Left ventricle myocardium inferior (tissue), 1 donor: Measurements from ENCODE around the gene STX1A. TPM values are rescaled to one million over a fixed set of nuclear protein-coding genes. Genes with fewer than 3 reads are reported as not detected.
A peak's percentile ranks its signal among the peaks of the same experiment; 100 is the strongest.

ENCODE experiments used
- DNase-seq: peaks from one replicate; pipeline ENCODE4 v3.0.0-alpha.2; 2020
- H3K27ac ChIP-seq: fragments of 200-600 bp; replicated peaks from 2 replicates; pipeline ENCODE4 v1.8.0; 2021
- H3K27me3 ChIP-seq: fragments of 200-600 bp; 2 replicates; pipeline ENCODE4 v1.8.0; 2021; ENCODE audit warnings: low read depth
- H3K36me3 ChIP-seq: fragments of 200-600 bp; 2 replicates; pipeline ENCODE4 v1.8.0; 2021
- H3K4me1 ChIP-seq: fragments of 200-600 bp; 2 replicates; pipeline ENCODE4 v1.8.0; 2021
- H3K4me3 ChIP-seq: fragments of 200-600 bp; 2 replicates; pipeline ENCODE4 v1.8.0; 2021; ENCODE audit warnings: mild to moderate bottlenecking, moderate library complexity
- H3K9me3 ChIP-seq: fragments of 200-600 bp; replicated peaks from 2 replicates; pipeline ENCODE4 v1.8.0; 2021
- CTCF ChIP-seq: fragments of 200-600 bp; IDR thresholded peaks from 2 replicates; pipeline ENCODE4 v1.8.0; 2021; ENCODE audit warnings: antibody characterized with exemption, mild to moderate bottlenecking, borderline replicate concordance
- intact Hi-C: fragments of 100-400 bp; cut with micrococcal nuclease; formaldehyde crosslinking; loops from one replicate; pipeline ENCODE4 v1.11.0; 2022
- total RNA-seq: library from RNA; stranded (reverse); fragmentation: NEBNext Ultra II Directional; extraction: Animal tissue kit (Norgen Biotek cat#: 25700); gene quantifications from one replicate; pipeline ENCODE4 v1.2.1, GENCODE V29; 2021
- donor health status: DM: no; HTN: yes; CAD: no; lungs with severe emphysema.

The STX1A gene
- total RNA-seq, 1 donor from 2014 or later = 2.9 TPM

- peaks cover 26% of the 10 kb centered on the region for H3K4me1 ChIP-seq
- intact Hi-C loops = no loop called here
- peaks cover 3% of the 10 kb centered on the region for H3K36me3 ChIP-seq
- no peak overlapping the region for H3K27ac ChIP-seq
- no peak for TF ChIP-seq CTCF
- no peaks in the 10 kb centered on the region for H3K27me3 ChIP-seq
- H3K9me3 ChIP-seq = no peaks in the 10 kb centered on the region
- H3K4me3 ChIP-seq = no peak overlapping the region
- no peak for DNase-seq
Measured at GRCh38 chr7:73742338-73742752, 22.9 kb upstream of the STX1A start.

- H3K9me3 ChIP-seq = no peaks in the 10 kb centered on the region
- H3K27me3 ChIP-seq = no peaks in the 10 kb centered on the region
- peaks cover 10% of the 10 kb centered on the region for H3K36me3 ChIP-seq
- no peak for DNase-seq
- intact Hi-C loops = no loop called here
- no peak overlapping the region for H3K27ac ChIP-seq
- no peak for TF ChIP-seq CTCF
- no peak overlapping the region for H3K4me3 ChIP-seq
- H3K4me1 ChIP-seq = peaks cover 28% of the 10 kb centered on the region
Measured at GRCh38 chr7:73741600-73741999, 22.1 kb upstream of the STX1A start.

GRCh38 chr7:73740771-73741170 lies 21.3 kb upstream of the STX1A start:
- Histone ChIP-seq H3K27ac (no peak overlapping the region), H3K4me3 (no peak overlapping the region), H3K4me1 (peaks cover 22% of the 10 kb centered on the region), H3K36me3 (peaks cover 19% of the 10 kb centered on the region), H3K27me3 (no peaks in the 10 kb centered on the region), H3K9me3 (no peaks in the 10 kb centered on the region)
- TF ChIP-seq CTCF = no peak
- intact Hi-C loops = no loop called here
- DNase-seq = no peak

GRCh38 chr7:73740212-73740611 lies 20.7 kb upstream of the STX1A start:
- Histone ChIP-seq H3K4me1 (peaks cover 22% of the 10 kb centered on the region), H3K27me3 (no peaks in the 10 kb centered on the region), H3K36me3 (peaks cover 22% of the 10 kb centered on the region), H3K27ac (no peak overlapping the region), H3K4me3 (no peak overlapping the region), H3K9me3 (no peaks in the 10 kb centered on the region)
- no peak for TF ChIP-seq CTCF
- intact Hi-C loops = no loop called here
- no peak for DNase-seq

- H3K4me3 ChIP-seq = peak overlapping the region; percentile 90
- peaks cover 22% of the 10 kb centered on the region for H3K36me3 ChIP-seq
- no peaks in the 10 kb centered on the region for H3K27me3 ChIP-seq
- intact Hi-C loops = no loop called here
- no peak for TF ChIP-seq CTCF
- peak overlapping the region; percentile 84 for H3K27ac ChIP-seq
- H3K4me1 ChIP-seq = peaks cover 22% of the 10 kb centered on the region
- DNase-seq = no peak
- no peaks in the 10 kb centered on the region for H3K9me3 ChIP-seq
Measured at GRCh38 chr7:73739387-73739767, 19.9 kb upstream of the STX1A start.
